H1 (cell line): ENCODE results near the gene CNFN. TPM values are rescaled to one million over a fixed set of nuclear protein-coding genes. Genes with fewer than 3 reads are reported as not detected.

ENCODE experiments used
- CTCF ChIA-PET: fragments of 300-600 bp; sonication (Branson Sonifier 250); formaldehyde crosslinking; loops from one replicate; lab custom pipeline; 2021; ENCODE audit not compliant: partially characterized antibody; lab: Charles Lee
- POLR2A ChIA-PET: fragments of 300-600 bp; sonication (Branson Sonifier 250); formaldehyde crosslinking; loops from one replicate; lab custom pipeline; 2021; ENCODE audit warnings: inconsistent platforms; ENCODE audit not compliant: partially characterized antibody; lab: Charles Lee
- DNase-seq, 2 experiments: peaks; one replicate each; pipeline versions ENCODE4 v3.0.0 to v3.0.0-alpha.2; 2010 to 2022; ENCODE audit warnings: low spot score in 2 of 2, low read depth in 1 of 2, mixed read lengths in 1 of 2
- FAIRE-seq: peaks from 2 replicates; lab custom pipeline; 2011; peaks lifted over from hg19 to GRCh38; lab: Jason Lieb, UNC
- H2AFZ ChIP-seq: 2 replicates; pipeline ENCODE4 v1.8.1; 2012; ENCODE audit warnings: low read length, inconsistent platforms
- H2AK5ac ChIP-seq: 2 replicates; pipeline ENCODE4 v1.6.1; 2013; ENCODE audit warnings: low read depth, low read length
- H2BK120ac ChIP-seq: replicated peaks from 2 replicates; pipeline ENCODE3; 2013; ENCODE audit warnings: low read depth, low read length, inconsistent platforms
- H2BK12ac ChIP-seq: 2 replicates; pipeline ENCODE4 v1.6.1; 2013; ENCODE audit warnings: low read depth, low read length
- H2BK15ac ChIP-seq: 2 replicates; pipeline ENCODE4 v1.6.1; 2013; ENCODE audit warnings: low read length
- H2BK20ac ChIP-seq: 2 replicates; pipeline ENCODE4 v1.6.1; 2013; ENCODE audit warnings: low read length
- H2BK5ac ChIP-seq: 2 replicates; pipeline ENCODE4 v1.6.1; 2013; ENCODE audit warnings: low read depth, low read length
- H3K14ac ChIP-seq: 2 replicates; pipeline ENCODE4 v1.6.1; 2013; ENCODE audit warnings: inconsistent platforms; ENCODE audit not compliant: insufficient read length
- H3K18ac ChIP-seq: 2 replicates; pipeline ENCODE4 v1.6.1; 2013; ENCODE audit warnings: low read length; ENCODE audit errors: extremely low read depth
- H3K23ac ChIP-seq: 2 replicates; pipeline ENCODE4 v1.6.1; 2013; ENCODE audit warnings: inconsistent platforms; ENCODE audit not compliant: insufficient read length
- H3K23me2 ChIP-seq: 2 replicates; pipeline ENCODE4 v1.6.1; 2013; ENCODE audit warnings: low read depth, low read length
- H3K27ac ChIP-seq: 2 replicates; pipeline ENCODE4 v1.6.1; 2011; ENCODE audit warnings: low read depth, low read length, inconsistent platforms
- H3K27me3 ChIP-seq, 4 experiments: replicated peaks in 1 of 4; 1 replicate in 1 of 4; 2 replicates in 3 of 4; pipeline versions ENCODE4 v1.6.1 to v1.8.1; 2011 to 2013; ENCODE audit warnings: low read length in 3 of 4, mild to moderate bottlenecking in 3 of 4, inconsistent platforms in 2 of 4, mixed read lengths in 2 of 4, moderate library complexity in 1 of 4; ENCODE audit not compliant: control insufficient read depth in 3 of 4, insufficient read depth in 3 of 4; ENCODE audit errors: extremely low read depth in 1 of 4
- H3K36me3 ChIP-seq, 4 experiments: 2 replicates each; pipeline versions ENCODE4 v1.6.1 to v1.8.1; 2011 to 2013; ENCODE audit warnings: mild to moderate bottlenecking in 4 of 4, low read length in 3 of 4, moderate library complexity in 2 of 4, control low read depth in 1 of 4, inconsistent platforms in 1 of 4; ENCODE audit not compliant: insufficient read depth in 4 of 4, control insufficient read depth in 2 of 4
- H3K4ac ChIP-seq: replicated peaks from 2 replicates; pipeline ENCODE3; 2013; ENCODE audit warnings: low read length, low read depth, mixed read lengths, inconsistent platforms; ENCODE audit not compliant: insufficient read length
- H3K4me1 ChIP-seq, 4 experiments: replicated peaks in 1 of 4; 1 replicate in 1 of 4; 2 replicates in 3 of 4; pipeline versions ENCODE4 v1.6.1 to v1.8.1; 2011 to 2013; ENCODE audit warnings: low read length in 3 of 4, inconsistent platforms in 2 of 4, mixed read lengths in 1 of 4; ENCODE audit not compliant: insufficient read depth in 4 of 4, control insufficient read depth in 3 of 4
- H3K4me2 ChIP-seq, 2 experiments: 2 replicates each; pipeline versions ENCODE4 v1.6.1 to v1.8.1; 2011 to 2013; ENCODE audit warnings: low read depth in 2 of 2, low read length in 2 of 2, control low read depth in 1 of 2, inconsistent platforms in 1 of 2, mild to moderate bottlenecking in 1 of 2; ENCODE audit not compliant: insufficient read depth in 1 of 2
- H3K4me3 ChIP-seq, 4 experiments: fragments of 200-600, 300-600 bp in 1 of 4; sonication (generic), shearing (Covaris generic), sonication (Bioruptor Twin) in 1 of 4; 2 replicates each; pipeline versions ENCODE4 v1.5.1 to v1.8.1; 2011 to 2016; ENCODE audit warnings: low read length in 4 of 4, low read depth in 3 of 4, control low read depth in 2 of 4, inconsistent platforms in 2 of 4, mild to moderate bottlenecking in 2 of 4, mixed read lengths in 1 of 4, moderate library complexity in 1 of 4; ENCODE audit not compliant: insufficient read depth in 2 of 4; ENCODE audit errors: extremely low read depth in 1 of 4
- H3K56ac ChIP-seq: replicated peaks from 2 replicates; pipeline ENCODE3; 2013; ENCODE audit warnings: low read depth, mild to moderate bottlenecking, mixed read lengths, low read length, inconsistent platforms; ENCODE audit not compliant: insufficient read length
- H3K79me1 ChIP-seq: 2 replicates; pipeline ENCODE4 v1.6.1; 2013; ENCODE audit warnings: low read depth, low read length, control low read depth
- H3K79me2 ChIP-seq, 2 experiments: 2 replicates each; pipeline versions ENCODE4 v1.6.1 to v1.8.1; 2012 to 2013; ENCODE audit warnings: low read length in 2 of 2, mild to moderate bottlenecking in 2 of 2, inconsistent platforms in 1 of 2; ENCODE audit not compliant: insufficient read depth in 2 of 2, control insufficient read depth in 1 of 2
- H3K9ac ChIP-seq, 4 experiments: replicated peaks in 1 of 4; 1 replicate in 1 of 4; 2 replicates in 3 of 4; pipeline versions ENCODE4 v1.6.1 to v1.8.1; 2011 to 2013; ENCODE audit warnings: low read depth in 3 of 4, low read length in 3 of 4, control low read depth in 2 of 4, mild to moderate bottlenecking in 2 of 4, moderate library complexity in 2 of 4, inconsistent platforms in 1 of 4; ENCODE audit errors: extremely low read depth in 1 of 4
- H3K9me3 ChIP-seq, 2 experiments: 2 replicates each; pipeline versions ENCODE4 v1.6.1 to v1.8.1; 2012 to 2013; ENCODE audit warnings: mild to moderate bottlenecking in 2 of 2, moderate library complexity in 2 of 2, control low read depth in 1 of 2, inconsistent platforms in 1 of 2, low read depth in 1 of 2, low read length in 1 of 2, mixed read lengths in 1 of 2; ENCODE audit not compliant: insufficient read depth in 2 of 2
- H4K20me1 ChIP-seq, 2 experiments: replicated peaks in 1 of 2; 2 replicates each; pipeline versions ENCODE3 to v1.8.1; 2011 to 2013; ENCODE audit warnings: inconsistent platforms in 2 of 2, low read length in 2 of 2, mild to moderate bottlenecking in 1 of 2; ENCODE audit not compliant: insufficient read depth in 2 of 2, control insufficient read depth in 1 of 2
- H4K5ac ChIP-seq: 2 replicates; pipeline ENCODE4 v1.6.1; 2013; ENCODE audit warnings: low read length, low read depth, mixed read lengths, inconsistent platforms; ENCODE audit not compliant: insufficient read length
- H4K8ac ChIP-seq: 2 replicates; pipeline ENCODE4 v1.8.0; 2013; ENCODE audit warnings: mild to moderate bottlenecking, moderate library complexity, low read length, inconsistent platforms; ENCODE audit not compliant: insufficient read depth; ENCODE audit errors: extremely low read depth
- H4K91ac ChIP-seq: replicated peaks from 2 replicates; pipeline ENCODE3; 2013; ENCODE audit warnings: low read length, mixed read lengths, inconsistent platforms; ENCODE audit not compliant: insufficient read length
- ASH2L ChIP-seq: fragments of 200-600, 300-600 bp; sonication (generic); IDR thresholded peaks from one replicate; pipeline ENCODE4 v1.7.1; 2017; ENCODE audit warnings: low read length
- BACH1 ChIP-seq: IDR thresholded peaks from 2 replicates; pipeline ENCODE4 v1.6.1; 2012; ENCODE audit warnings: low read length, improper control_type of control experiment
- CBX5 ChIP-seq: fragments of 300-800, 300-1000 bp; sonication (generic); IDR thresholded peaks from 2 replicates; pipeline ENCODE4 v1.7.1; 2016; ENCODE audit warnings: antibody characterized with exemption, low read length, low read depth
- CBX8 ChIP-seq: fragments of 300-800, 300-1000 bp; sonication (generic); IDR thresholded peaks from 2 replicates; pipeline ENCODE4 v1.7.1; 2016; ENCODE audit warnings: low read depth, low read length, borderline replicate concordance
- CTCF ChIP-seq, 3 experiments: IDR thresholded peaks; 1 replicate in 2 of 3; 2 replicates in 1 of 3; pipeline versions ENCODE4 v1.5.1 to v1.6.1; 2011; ENCODE audit warnings: low read length in 3 of 3, mild to moderate bottlenecking in 3 of 3, inconsistent platforms in 2 of 3, low read depth in 1 of 3, moderate library complexity in 1 of 3; ENCODE audit not compliant: insufficient read depth in 1 of 3; ENCODE audit errors: control extremely low read depth in 1 of 3
- GTF2F1 ChIP-seq: IDR thresholded peaks from 2 replicates; pipeline ENCODE4 v1.6.1; 2012; ENCODE audit warnings: low read depth, low read length, improper control_type of control experiment, borderline replicate concordance
- POU5F1 ChIP-seq: IDR thresholded peaks from 2 replicates; pipeline ENCODE4 v1.6.1; 2011; ENCODE audit warnings: low read depth, mild to moderate bottlenecking, low read length, moderate library complexity
- RNF2 ChIP-seq: fragments of 200-900, 300-1000 bp; sonication (generic); IDR thresholded peaks from 2 replicates; pipeline ENCODE4 v1.7.1; 2016; ENCODE audit warnings: borderline replicate concordance, low read depth, mild to moderate bottlenecking, antibody characterized with exemption, low read length; ENCODE audit not compliant: poor library complexity, severe bottlenecking; ENCODE audit errors: missing control alignments
- SIRT6 ChIP-seq: IDR thresholded peaks from one replicate; pipeline ENCODE4 v1.7.1; 2012; ENCODE audit warnings: low read length, inconsistent platforms
- TAF7 ChIP-seq: optimal IDR thresholded peaks from 2 replicates; pipeline ENCODE3; 2011; ENCODE audit warnings: low read depth, mild to moderate bottlenecking, inconsistent platforms, low read length, moderate library complexity, borderline replicate concordance
- WGBS, 2 experiments: shearing (Covaris generic) in 1 of 2; methylation state at CpG; one replicate each; pipeline versions ENCODE4 v1.1.6 to v1.1.7; 2013 to 2015; ENCODE audit warnings: low lambda C conversion rate in 2 of 2, mixed read lengths in 2 of 2, inconsistent platforms in 1 of 2, low coverage in 1 of 2, missing lambda C conversion rate in 1 of 2; ENCODE audit not compliant: insufficient replicate concordance in 2 of 2, insufficient coverage in 1 of 2, insufficient read length in 1 of 2; ENCODE audit errors: extremely low coverage in 1 of 2, missing lambda C conversion rate in 1 of 2; 5-methylcytosine and 5-hydroxymethylcytosine counted together
- polyA plus RNA-seq, 7 experiments: library from polyadenylated mRNA; depleted of rRNA in 3 of 7; stranded (reverse) in 5 of 7; unstranded in 2 of 7; fragments of >200 nt in 5 of 7; fragments of 200-250 nt in 2 of 7; gene quantifications; 1 replicate in 5 of 7; 2 replicates in 1 of 7; 4 replicates in 1 of 7; pipeline versions ENCODE4 v1.2.1 to v1.2.3, GENCODE V29; 2011 to 2013; ENCODE audit warnings: missing spikeins in 2 of 7, mixed read lengths in 2 of 7
- total RNA-seq: library from RNA; stranded (reverse); fragmentation: NEBNext Ultra II Directional; extraction: Animal tissue kit (Norgen Biotek cat#: 25700); gene quantifications from 2 replicates; pipeline ENCODE4 v1.2.1, GENCODE V29; 2021

CNFN gene
- total and polyA plus RNA-seq, 2 of the 8 experiments (the other 6 are each of a cell fraction or from before 2014, with no cell fraction given) = 8.9 to 31.5 TPM

- CTCF ChIA-PET = no interaction called here
Measured at GRCh38 chr19:42350417-42350816, 39.7 kb downstream of the CNFN start.

More at GRCh38 chr19:42350417-42350816, 39.7 kb downstream of the CNFN start:
- Histone ChIP-seq H3K56ac (no peak overlapping the region), H2AK5ac (no peak overlapping the region), H3K23ac (no peak overlapping the region), H3K79me2 (no peaks in the 10 kb centered on the region), H4K8ac (no peak overlapping the region), H3K27ac (no peak overlapping the region), H2BK5ac (no peak overlapping the region), H2BK120ac (no peak overlapping the region), H3K23me2 (no peaks in the 10 kb centered on the region), H3K4me1 (no peaks in the 10 kb centered on the region), H4K5ac (no peak overlapping the region), H3K4me3 (no peak overlapping the region), H3K27me3 (no peaks in the 10 kb centered on the region), H3K9ac (no peak overlapping the region), H2BK20ac (no peak overlapping the region), H3K4me2 (no peak overlapping the region), H3K9me3 (no peaks in the 10 kb centered on the region), H2BK12ac (no peak overlapping the region), H3K14ac (no peak overlapping the region), H4K20me1 (peaks cover 1 to 2% of the 10 kb centered on the region in 2 experiments), H2AFZ (no peak overlapping the region), H3K79me1 (no peaks in the 10 kb centered on the region), H3K18ac (no peak overlapping the region), H3K36me3 (peaks cover 0 to 6% (median 2%) of the 10 kb centered on the region in 4 experiments; a peak in 2 of 8 replicates), H3K4ac (no peak overlapping the region), H2BK15ac (no peak overlapping the region), H4K91ac (no peak overlapping the region)
- no peak for FAIRE-seq
- TF ChIP-seq SIRT6 (no peak), ASH2L (no peak), CTCF (IDR thresholded peaks at IDR 0.05; ENCODE audit: control extremely low read depth in 1 of 3, insufficient read depth in 1 of 3, low read depth in 1 of 3, low read length in 3 of 3) (no peak), CBX8 (no peak), CBX5 (no peak), GTF2F1 (no peak), RNF2 (no peak), POU5F1 (no peak), TAF7 (no peak), BACH1 (no peak)
- 90% methylated on average over 3 of the region's 3 CpGs; no CpG with 5 or more reads in 1 of the 2 experiments for WGBS, 2 experiments
- DNase-seq = no peak
- POLR2A ChIA-PET = interaction anchor here (1.0 to 1.3 kb wide), 2 partner anchors 20 to 27 kb away, joined by 3 to 4 read pairs; no protein-coding TSS in a partner anchor
